Ramos (cell line): ENCODE data around the gene FAM76A.
"Not testable (repeated sequence)": the region's sequence is repeated elsewhere in the genome, so short reads cannot be mapped to it uniquely, and the experiment has no call there.

Source experiments
- in situ Hi-C: fragments of 300-500 bp; cut with MboI; formaldehyde crosslinking; loops from one replicate; pipeline ENCODE4 v1.14.3; 2022; ENCODE audit warnings: low sequenced_read_pairs; ENCODE audit not compliant: unreplicated experiment

FAM76A gene

DNA sequence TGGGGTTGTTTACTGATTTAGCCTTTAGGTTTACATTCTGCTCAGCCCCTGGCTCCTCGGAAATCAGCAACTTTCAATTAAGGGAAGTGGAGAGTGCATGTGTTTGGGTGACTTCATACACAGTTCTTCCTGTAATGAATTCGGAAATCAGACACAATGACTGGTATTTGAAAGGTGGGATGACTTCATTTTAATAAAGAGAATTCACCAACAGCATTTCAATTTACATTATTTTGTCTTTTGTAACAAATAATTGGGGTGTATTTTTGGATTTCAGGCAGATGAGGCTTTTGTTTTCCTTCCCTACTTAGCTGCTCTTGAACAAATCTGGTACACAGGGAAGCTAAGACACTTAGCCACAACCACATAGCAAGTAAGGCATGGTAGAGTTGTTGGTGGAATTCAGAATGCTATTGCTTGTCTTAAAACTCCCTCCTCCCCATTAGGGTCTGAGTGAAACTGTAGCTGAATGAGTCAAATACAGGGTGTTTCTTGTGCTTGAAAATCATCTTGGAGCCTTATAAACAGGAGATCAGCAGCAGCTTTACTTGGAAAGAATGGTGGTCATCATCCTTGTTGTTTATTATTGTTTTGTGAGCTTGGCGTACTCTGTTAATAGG lies 48.2 kb downstream of the FAM76A start:
- in situ Hi-C loops: no loop called here

DNA sequence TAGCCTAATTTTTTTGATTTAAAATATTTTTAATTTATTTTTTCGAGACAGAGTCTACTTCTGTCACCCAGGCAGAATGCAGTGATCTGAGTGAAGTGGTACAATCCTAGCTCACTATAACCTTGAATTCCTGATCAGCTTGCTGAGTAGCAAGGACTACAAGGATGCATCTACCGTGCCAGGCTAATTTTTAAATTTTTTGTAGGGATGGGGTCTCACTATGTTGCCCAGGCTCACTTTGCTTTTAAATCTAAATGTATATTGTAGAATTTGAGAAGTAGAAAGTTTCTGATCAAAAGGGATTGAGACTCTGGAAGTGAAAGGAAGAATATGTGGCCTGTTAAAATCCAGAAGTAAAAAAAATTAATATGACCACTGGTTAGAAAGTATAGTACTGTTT lies 48.9 kb downstream of the FAM76A start:
- in situ Hi-C loops: no loop called here

DNA sequence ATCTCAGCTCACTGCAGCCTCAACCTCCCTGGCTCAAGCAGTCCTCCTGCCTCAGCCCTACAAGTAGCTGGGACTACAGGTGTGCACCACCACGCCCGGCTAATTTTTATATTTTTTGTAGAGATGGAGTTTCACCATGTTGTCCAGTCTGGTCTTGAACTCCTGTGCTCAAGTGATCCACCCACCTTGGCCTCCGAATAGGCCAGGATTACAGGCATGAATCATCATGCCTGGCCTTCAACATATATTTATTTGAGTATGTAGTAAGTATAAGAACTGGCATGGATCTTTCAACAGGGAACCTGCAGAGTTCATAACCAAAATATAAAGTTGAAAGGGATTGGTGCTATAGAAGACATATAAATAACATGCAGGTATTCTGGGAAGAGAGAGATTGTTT lies 49.6 kb downstream of the FAM76A start:
- in situ Hi-C loops: not testable (repeated sequence)

DNA sequence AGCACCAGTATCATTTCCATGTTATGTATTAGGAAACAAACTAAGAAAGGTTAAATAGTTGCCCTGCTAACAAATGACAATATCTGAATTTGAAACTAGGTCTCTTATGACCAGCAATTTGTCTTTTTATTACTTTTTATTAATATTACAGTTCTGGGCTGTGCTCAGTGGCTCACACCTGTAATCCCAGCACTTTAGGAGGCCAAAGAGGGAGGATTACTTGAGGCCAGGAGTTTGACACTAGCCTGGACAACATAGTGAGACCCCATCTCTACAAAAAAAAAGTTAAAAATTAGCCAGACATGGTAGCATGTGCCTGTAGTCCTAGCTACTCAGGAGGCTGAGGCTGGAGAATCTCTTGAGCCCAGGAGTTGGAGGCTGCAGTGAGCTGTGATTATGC lies 50.5 kb downstream of the FAM76A start:
- in situ Hi-C loops: not testable (repeated sequence)

GRCh38 chr1:27778056-27778455 lies 52.3 kb downstream of the FAM76A start:
- in situ Hi-C loops: no loop called here

GRCh38 chr1:27779122-27779521 lies 53.4 kb downstream of the FAM76A start:
- in situ Hi-C loops: no loop called here

GRCh38 chr1:27782950-27783349 lies 57.2 kb downstream of the FAM76A start:
- in situ Hi-C loops: no loop called here

- in situ Hi-C loops: no loop called here
Measured at GRCh38 chr1:27784700-27785099, 58.9 kb downstream of the FAM76A start.

DNA sequence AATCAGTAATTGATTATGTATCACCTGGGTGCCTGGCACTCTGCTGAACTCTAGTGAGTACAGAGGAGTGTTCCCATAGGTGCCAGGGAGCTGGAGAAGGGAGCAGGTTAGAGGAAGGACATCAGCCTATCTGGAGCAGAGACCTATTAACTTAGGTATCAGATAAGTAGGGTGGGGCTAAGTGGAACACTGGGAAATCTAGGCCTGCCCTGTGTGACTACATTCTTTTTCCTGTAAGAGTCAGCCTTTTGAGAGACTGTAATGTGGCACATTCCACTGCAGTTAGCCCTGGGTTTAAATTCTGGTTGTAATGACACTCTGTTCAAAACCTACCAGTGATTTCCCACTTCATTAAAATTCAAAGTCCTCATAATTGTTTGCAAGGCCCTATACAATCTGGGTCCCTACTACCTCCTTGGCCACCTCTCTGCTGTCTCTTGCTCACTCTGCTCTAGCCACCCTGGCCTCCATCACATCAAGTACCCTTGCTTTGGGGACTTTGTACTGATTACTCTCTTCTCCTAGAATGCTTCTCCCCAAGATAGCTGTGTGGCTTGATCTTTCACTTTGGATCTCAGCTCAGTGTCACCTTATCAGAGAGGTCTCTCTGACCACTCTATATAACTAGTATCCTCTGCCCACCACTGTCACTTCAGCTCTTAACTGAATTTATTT lies 60.2 kb downstream of the FAM76A start:
- in situ Hi-C loops: no loop called here

- in situ Hi-C loops: no loop called here
Measured at GRCh38 chr1:27787895-27788294, 62.1 kb downstream of the FAM76A start.

DNA sequence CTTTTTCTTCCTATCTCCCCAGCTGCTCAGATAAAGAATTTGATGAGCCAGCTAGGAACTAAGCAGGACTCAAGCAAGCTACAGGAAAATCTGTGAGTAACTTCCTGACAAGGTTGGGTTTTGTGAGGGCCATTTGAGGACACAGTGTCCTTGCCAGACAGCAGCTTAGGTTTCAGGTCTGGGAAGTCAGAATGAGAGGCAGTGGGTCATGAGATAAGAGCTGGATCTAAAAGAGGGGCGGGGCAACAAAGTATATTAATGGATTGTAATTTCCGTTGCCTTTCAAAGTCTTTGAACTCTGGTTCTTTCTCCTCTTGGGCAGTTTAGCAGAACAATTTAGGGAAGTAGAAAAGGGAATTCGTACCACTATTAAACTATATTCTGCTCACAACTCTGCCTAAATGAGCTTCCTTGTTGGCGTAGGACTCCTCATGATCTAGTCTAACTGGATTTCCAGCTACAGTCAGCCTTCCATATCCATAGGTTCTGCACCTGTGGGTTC lies 63.8 kb downstream of the FAM76A start:
- in situ Hi-C loops: no loop called here

- in situ Hi-C loops: not testable (repeated sequence)
Measured at GRCh38 chr1:27790270-27790669, 64.5 kb downstream of the FAM76A start.

DNA sequence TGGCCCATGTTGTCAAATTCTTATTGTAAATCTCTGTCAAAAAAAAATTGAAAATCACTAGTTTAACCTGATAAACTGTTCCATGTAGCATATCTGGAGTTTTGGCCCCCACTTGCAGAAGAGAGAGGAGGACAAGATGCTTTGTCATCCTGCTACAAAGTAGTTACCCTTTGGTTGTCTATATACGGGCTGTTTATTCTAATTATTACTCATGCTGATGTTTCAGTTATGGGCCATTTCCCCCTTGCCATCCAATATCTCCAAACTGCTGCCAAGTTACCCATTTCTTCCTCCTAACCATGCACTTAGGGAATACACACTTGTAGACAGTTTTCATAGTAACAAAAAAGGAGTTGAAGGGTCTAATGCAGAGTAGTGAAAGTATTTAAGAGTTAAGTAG lies 69.8 kb downstream of the FAM76A start:
- in situ Hi-C loops: no loop called here

DNA sequence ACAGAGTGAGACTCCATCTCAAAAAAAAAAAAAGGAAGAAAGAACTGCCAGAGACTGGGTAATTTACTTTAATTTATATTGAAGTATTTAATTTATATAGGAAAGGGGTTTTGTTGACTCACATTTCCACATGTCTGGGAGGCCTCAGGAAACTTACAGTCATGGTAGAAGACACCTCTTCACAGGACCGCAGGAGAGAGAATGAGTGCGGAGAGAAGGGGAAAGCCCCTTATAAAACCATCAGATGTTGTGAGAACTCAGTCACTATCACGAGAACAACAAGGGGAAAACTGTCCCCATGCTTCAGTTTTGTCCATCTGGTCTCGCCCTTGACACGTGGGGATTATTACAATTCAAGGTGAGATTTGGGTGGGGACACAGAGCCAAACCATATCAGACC lies 79.0 kb downstream of the FAM76A start:
- in situ Hi-C loops: no loop called here

GRCh38 chr1:27806758-27807157 lies 81.0 kb downstream of the FAM76A start:
- in situ Hi-C loops: no loop called here

DNA sequence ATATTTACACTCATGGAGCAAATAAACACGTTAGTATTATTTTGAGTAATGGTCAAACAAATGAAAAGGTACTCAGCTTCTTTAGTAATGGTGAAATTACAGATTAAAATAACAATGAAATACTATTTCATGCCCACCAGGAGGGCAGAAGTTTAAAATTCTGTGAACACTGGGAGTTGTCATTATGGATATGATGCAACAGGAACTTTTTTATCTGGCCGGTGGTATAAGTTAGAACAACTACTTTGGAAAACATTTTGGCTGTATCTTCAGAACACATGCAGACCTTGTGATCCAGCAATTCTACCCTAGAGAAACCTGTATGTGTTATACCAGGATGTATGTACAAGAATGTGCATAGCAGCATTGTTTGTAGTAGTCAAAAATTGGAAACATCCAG lies 81.6 kb downstream of the FAM76A start:
- in situ Hi-C loops: no loop called here

GRCh38 chr1:27808131-27808530 lies 82.4 kb downstream of the FAM76A start:
- in situ Hi-C loops: not testable (repeated sequence)

- in situ Hi-C loops: no loop called here
Measured at GRCh38 chr1:27809883-27810282, 84.1 kb downstream of the FAM76A start.

GRCh38 chr1:27811741-27812500 lies 86.2 kb downstream of the FAM76A start:
- in situ Hi-C loops: no loop called here
